H54 (cell line): ENCODE results near the gene TPX2.

Experiments
- DNase-seq: peaks from one replicate; pipeline ENCODE4 v3.0.0; 2011; ENCODE audit warnings: low spot score, mixed read lengths; ENCODE audit not compliant: insufficient read length
- FAIRE-seq: peaks from 3 replicates; lab custom pipeline; 2011; peaks lifted over from hg19 to GRCh38; lab: Jason Lieb, UNC
- POLR2A ChIP-seq: IDR thresholded peaks from 2 replicates; pipeline ENCODE4 v1.6.1; 2011; ENCODE audit warnings: low read depth, mild to moderate bottlenecking, low read length

Gene TPX2

DNA sequence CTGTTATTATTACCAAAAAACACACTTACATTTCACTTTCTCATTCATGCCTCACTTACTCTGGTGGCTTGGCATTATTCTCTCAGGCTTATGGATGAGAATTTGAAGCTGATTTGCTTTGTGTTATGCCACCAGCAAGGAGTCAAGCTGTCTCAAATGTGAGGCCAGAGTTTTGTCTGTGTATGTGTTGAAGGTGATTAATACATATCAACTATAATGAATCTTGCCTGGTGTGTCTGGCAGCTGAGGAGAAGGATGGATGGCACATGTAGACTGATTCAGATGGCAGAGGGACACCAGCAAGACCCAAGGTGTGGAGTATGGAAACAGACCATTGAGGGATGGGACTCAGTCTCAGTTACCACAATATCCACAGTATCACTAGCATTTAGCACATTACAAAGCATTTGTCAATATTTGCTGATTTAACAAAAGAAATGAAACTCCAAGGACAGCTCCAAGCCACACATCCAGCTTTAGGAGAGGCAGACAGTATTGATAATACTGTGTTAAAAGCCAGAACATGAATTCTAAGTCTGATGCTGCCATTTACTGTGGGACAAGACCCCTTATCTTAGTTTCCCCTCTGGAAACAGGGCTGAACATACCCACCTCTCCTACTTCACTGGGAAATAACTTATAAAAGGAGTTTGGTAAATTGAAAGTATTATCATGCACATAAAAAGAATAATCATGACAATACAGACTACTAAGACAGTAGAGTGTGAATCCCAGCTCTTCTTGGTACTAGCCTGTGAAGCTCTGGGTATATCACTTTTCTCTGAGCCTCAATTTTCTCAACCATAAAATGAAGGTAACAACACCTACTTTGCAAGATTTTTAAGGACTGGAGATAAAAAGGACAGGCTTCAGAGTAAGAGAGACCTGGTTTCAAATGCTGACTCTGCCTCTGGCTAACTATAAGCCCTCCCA is 27.6 kb upstream of the TPX2 start:
- FAIRE-seq (no peak), DNase-seq (no peak)
- no peak for TF ChIP-seq POLR2A

GRCh38 chr20:31712112-31712553 is 27.0 kb upstream of the TPX2 start:
- DNase-seq = no peak
- no peak for FAIRE-seq

DNA sequence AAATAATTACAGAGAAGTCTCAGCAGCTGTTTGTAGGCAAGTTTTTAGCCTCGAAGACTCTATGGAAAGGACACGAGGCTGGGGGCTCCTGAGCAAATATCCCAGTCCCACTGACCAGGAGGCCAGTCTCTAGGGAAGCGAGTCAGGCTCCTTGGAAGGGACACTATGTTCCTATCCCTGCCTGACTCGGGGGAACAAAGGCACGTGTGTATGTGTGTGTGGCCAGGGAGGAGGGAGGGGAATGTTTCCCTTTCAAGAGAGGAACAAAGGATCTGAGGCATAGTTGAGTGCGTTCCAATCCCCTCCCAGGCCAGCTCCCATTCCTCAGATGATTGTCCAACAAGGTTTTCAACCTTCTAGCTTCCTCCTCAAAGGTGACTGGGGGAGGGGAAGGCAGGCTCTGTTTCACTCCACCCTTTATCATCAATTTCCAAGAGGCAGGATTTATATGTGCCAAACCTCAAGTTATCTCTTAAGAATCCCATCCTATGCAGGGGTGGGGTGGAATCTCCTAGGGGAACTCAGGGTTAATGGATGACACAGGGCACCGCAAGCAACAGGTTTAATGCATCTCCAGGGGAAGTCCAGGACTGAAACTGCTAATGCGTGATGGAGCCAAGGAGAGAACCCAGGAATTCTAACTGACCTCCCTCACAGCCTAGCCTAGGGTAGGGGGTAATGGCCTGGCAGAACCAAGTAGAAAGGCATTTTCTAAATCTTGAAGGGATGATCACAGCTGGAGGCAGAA is 26.4 kb upstream of the TPX2 start:
- DNase-seq = no peak
- no peak; the same call in 1 of the 2 replicates for TF ChIP-seq POLR2A
- peak; percentile 45 for FAIRE-seq

More at GRCh38 chr20:31712112-31712553, 27.0 kb upstream of the TPX2 start:
- no peak for TF ChIP-seq POLR2A

DNA sequence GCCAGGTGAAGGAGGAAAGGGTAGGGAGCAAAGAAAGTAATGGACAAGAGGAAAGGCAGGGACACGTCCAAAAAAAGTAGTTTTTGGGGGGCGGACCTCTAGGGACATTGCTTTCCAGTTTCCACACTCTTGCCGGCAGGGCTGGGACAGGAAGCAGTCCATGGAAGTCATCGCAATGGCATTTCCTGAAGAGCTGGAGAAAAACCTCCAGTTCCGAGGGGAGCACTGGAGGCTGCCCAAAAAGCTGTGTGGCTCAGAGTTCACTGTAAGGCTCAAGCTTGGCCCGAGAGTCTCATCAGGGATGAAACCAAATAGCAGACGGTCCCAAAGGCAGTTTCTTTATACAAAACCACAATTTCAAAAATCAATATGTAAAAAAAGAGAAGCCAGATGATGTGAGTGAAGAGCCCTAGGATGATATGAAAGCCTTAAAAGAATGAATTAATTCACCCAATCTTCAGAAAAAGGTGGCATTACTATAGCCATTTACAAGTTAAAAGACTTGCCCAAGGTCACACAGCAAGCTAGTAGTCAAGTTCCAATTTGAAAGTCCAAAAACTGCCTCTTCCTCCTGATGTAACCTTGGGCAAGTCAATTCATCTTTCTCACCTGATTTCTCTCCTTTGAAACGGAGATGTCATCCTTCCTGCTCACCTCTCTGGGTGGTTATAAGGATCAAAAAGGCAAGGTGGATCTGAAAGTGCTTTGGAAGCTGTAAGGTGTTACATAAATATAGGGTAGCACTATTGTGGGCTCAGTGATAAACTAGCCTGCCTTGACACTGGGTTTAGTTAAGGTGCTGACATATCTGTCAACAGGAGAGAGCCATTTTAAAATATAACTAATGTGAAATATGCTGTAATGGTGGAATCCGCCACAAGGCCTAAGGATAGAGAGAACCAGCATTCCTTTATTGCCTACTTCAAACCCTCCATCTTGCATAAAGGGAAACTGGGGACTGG is 25.5 kb upstream of the TPX2 start:
- FAIRE-seq = no peak
- peak; percentile 71 for DNase-seq
- no peak for TF ChIP-seq POLR2A

GRCh38 chr20:31715766-31716165 is 23.3 kb upstream of the TPX2 start:
- FAIRE-seq = no peak
- no peak for DNase-seq
- no peak for TF ChIP-seq POLR2A

DNA sequence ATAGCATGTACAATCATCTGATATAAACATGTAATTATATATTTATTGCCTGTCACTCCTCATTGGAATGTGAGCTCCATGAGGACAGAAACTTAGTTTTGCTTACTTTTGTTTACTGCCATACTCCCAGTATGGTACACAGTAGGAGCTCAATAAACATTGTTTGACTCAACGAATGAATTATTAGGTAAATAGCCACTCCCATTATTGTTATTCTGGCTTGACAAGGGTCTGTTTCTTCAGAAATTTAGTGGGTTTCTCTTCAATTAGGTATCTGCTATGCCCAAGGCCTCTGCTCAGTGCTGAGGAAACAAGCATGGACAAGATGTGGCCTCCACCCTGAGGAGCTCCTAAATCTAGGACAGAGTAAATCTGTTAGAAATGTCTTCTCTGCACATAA is 22.7 kb upstream of the TPX2 start:
- no peak for FAIRE-seq
- no peak for DNase-seq
- no peak for TF ChIP-seq POLR2A

- no peak for DNase-seq
- no peak for TF ChIP-seq POLR2A
- no peak for FAIRE-seq
These were observed 22.1 kb upstream of the TPX2 start for GRCh38 chr20:31716818-31717477.

- no peak for TF ChIP-seq POLR2A
- DNase-seq = no peak
- no peak for FAIRE-seq
These were observed 21.4 kb upstream of the TPX2 start for GRCh38 chr20:31717478-31718201.

- no peak for FAIRE-seq
- TF ChIP-seq POLR2A = no peak
- no peak for DNase-seq
These were observed 20.0 kb upstream of the TPX2 start for GRCh38 chr20:31718952-31719643.

DNA sequence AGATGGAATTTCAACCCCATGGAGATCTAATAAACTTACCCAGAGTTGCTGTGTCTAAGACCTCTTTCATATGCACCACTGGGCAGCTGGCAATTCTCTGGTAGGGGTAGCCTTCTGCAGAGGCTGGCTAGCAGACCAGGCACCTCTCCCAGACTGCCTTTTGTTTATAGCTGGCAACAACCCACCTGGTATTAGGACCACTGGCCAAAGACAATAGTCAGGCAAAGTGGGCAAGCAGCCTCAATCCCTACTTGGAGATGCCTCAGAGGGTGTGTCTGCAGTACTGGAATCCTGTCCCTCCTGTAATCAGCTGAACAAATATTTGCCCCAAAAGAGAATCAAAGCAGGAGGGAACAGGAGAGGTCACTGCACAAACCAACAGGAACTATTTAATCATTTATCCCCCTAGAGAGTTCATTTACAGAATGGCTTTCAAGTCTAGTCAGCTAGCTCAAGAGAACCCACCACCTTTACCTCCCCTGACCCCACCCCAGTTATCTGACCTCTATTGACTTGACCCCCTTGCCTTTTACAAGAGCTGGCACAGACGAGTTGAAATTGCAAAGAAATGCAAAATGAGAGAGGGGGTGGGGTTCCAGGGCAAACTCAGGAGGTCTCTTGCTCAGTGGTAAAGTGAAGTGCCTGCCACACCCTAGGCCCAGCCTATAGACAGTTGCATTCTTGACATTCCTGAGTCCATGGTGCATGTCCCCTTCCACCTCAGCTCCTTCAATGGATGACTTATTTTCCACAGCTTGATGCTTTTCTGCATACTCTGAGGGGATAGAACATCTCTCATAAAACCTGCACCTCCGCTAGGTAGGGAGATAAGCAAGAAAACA is 19.2 kb upstream of the TPX2 start:
- FAIRE-seq (no peak), DNase-seq (peak; percentile 40)
- no peak for TF ChIP-seq POLR2A
